Measurements from ENCODE around the gene FAM168A. TPM values are rescaled to one million over a fixed set of nuclear protein-coding genes. Genes with fewer than 3 reads are reported as not detected.

The FAM168A gene
- total and polyA plus RNA-seq, 2 of the 8 experiments (the other 6 are each of a cell fraction or from before 2014, with no cell fraction given): 17.1 to 21.6 TPM

GRCh38 chr11:73468590-73469161, 129.2 kb downstream of the FAM168A start (continued):
- no peak for TF ChIP-seq CHD2 (IDR thresholded peaks at IDR 0.05; ENCODE audit: low read length)

Measured in H1 (cell line).